PC-9 (cell line): Measurements from ENCODE around the gene LGI4. TPM values are rescaled to one million over a fixed set of nuclear protein-coding genes. Genes with fewer than 3 reads are reported as not detected.

Source experiments
- BruUV-seq: library from RNA; stranded (reverse); fragments of 400-500 nt; replicated peaks from 2 replicates; lab custom pipeline; 2021; lab: Mats Ljungman, UMichigan
- CTCF ChIA-PET: fragments of 300-600 bp; sonication (Branson Sonifier 250); formaldehyde crosslinking; loops from one replicate; lab custom pipeline; 2022; ENCODE audit warnings: antibody characterized with exemption; lab: Charles Lee
- POLR2A ChIA-PET: fragments of 300-600 bp; sonication (Branson Sonifier 250); formaldehyde crosslinking; loops from one replicate; lab custom pipeline; 2022; ENCODE audit warnings: antibody characterized with exemption; ENCODE audit not compliant: unreplicated experiment; lab: Charles Lee
- DNase-seq, 2 experiments: peaks; one replicate each; pipeline versions ENCODE4 v3.0.0 to v3.0.0-alpha.2; 2015 to 2022; ENCODE audit warnings: mixed read lengths in 1 of 2
- H2AFZ ChIP-seq: fragments of 200-600 bp; sonication (generic); 2 replicates; pipeline ENCODE4 v1.8.1; 2017; ENCODE audit warnings: antibody characterized with exemption
- H3F3A ChIP-seq: fragments of 200-600 bp; sonication (generic); 2 replicates; pipeline ENCODE4 v1.8.1; 2017; ENCODE audit warnings: antibody characterized with exemption, mild to moderate bottlenecking, low read depth; ENCODE audit not compliant: insufficient read depth
- H3K27ac ChIP-seq: fragments of 200-600 bp; sonication (generic); 2 replicates; pipeline ENCODE4 v1.6.1; 2016; ENCODE audit warnings: mixed run types
- H3K27me3 ChIP-seq: fragments of 200-600 bp; sonication (generic); 2 replicates; pipeline ENCODE4 v1.6.1; 2016; ENCODE audit warnings: low read depth, mixed run types; ENCODE audit not compliant: insufficient read depth
- H3K36me3 ChIP-seq: fragments of 200-600 bp; sonication (generic); 2 replicates; pipeline ENCODE4 v1.6.1; 2016; ENCODE audit warnings: low read depth, mixed run types
- H3K4me1 ChIP-seq: fragments of 200-600 bp; sonication (generic); replicated peaks from 2 replicates; pipeline ENCODE4 v1.6.1; 2016; ENCODE audit warnings: mixed run types; ENCODE audit not compliant: insufficient read depth
- H3K4me2 ChIP-seq: fragments of 200-600 bp; sonication (generic); 2 replicates; pipeline ENCODE4 v1.6.1; 2017; ENCODE audit warnings: mixed run types
- H3K4me3 ChIP-seq: fragments of 200-600 bp; sonication (generic); 2 replicates; pipeline ENCODE4 v1.6.1; 2016; ENCODE audit warnings: mixed run types
- H3K79me2 ChIP-seq: fragments of 200-600 bp; sonication (generic); 2 replicates; pipeline ENCODE4 v1.6.1; 2017; ENCODE audit warnings: low read depth, mixed run types
- H3K9me2 ChIP-seq: fragments of 200-600 bp; sonication (generic); 2 replicates; pipeline ENCODE4 v1.8.1; 2017; ENCODE audit warnings: mild to moderate bottlenecking; ENCODE audit not compliant: insufficient read depth
- H3K9me3 ChIP-seq: fragments of 200-600 bp; sonication (generic); 2 replicates; pipeline ENCODE4 v1.8.1; 2016; ENCODE audit warnings: low read depth; ENCODE audit not compliant: insufficient read depth
- H4K20me1 ChIP-seq: fragments of 200-600 bp; sonication (generic); 2 replicates; pipeline ENCODE4 v1.8.1; 2017; ENCODE audit not compliant: insufficient read depth
- CTCF ChIP-seq: fragments of 200-600 bp; sonication (generic); conservative IDR thresholded peaks from 2 replicates; pipeline ENCODE4 v1.6.1; 2017; ENCODE audit warnings: mixed run types, antibody characterized with exemption, mild to moderate bottlenecking, moderate library complexity
- EZH2 ChIP-seq: fragments of 200-600 bp; sonication (generic); IDR thresholded peaks from 2 replicates; pipeline ENCODE4 v1.8.0; 2017; ENCODE audit warnings: antibody characterized with exemption, low read depth
- intact Hi-C: fragments of 100-400 bp; cut with micrococcal nuclease; formaldehyde crosslinking; loops from one replicate; pipeline ENCODE4 v1.10.0; 2022; ENCODE audit not compliant: unreplicated experiment
- total RNA-seq: library from RNA; stranded (reverse); gene quantifications from 2 replicates; pipeline ENCODE4 v1.2.3, GENCODE V29; 2021

The LGI4 gene
- total RNA-seq, 1 experiment from 2014 or later: 1.2 TPM

- H3K79me2 ChIP-seq: no peaks in the 10 kb centered on the region
- no peak overlapping the region for H2AFZ ChIP-seq
- POLR2A ChIA-PET: interaction anchor here (0.6 kb wide), 1 partner anchor 12 kb away, joined by 4 read pairs; no protein-coding TSS in a partner anchor
- no peaks in the 10 kb centered on the region for H3K36me3 ChIP-seq
- H3F3A ChIP-seq: peaks cover 14% of the 10 kb centered on the region; the same call in 1 of the 2 replicates
- peaks cover 22% of the 10 kb centered on the region for H3K4me1 ChIP-seq
- no peak for TF ChIP-seq CTCF
- TF ChIP-seq EZH2: no peak
- no TSS peak for BruUV-seq
- H4K20me1 ChIP-seq: no peaks in the 10 kb centered on the region
- H3K27me3 ChIP-seq: no peaks in the 10 kb centered on the region
- H3K4me2 ChIP-seq: no peak overlapping the region
- intact Hi-C loops: no loop called here
- no peaks in the 10 kb centered on the region for H3K9me2 ChIP-seq
- no peak overlapping the region for H3K4me3 ChIP-seq
- H3K27ac ChIP-seq: no peak overlapping the region
- no peak for DNase-seq
- H3K9me3 ChIP-seq: no peaks in the 10 kb centered on the region; the same call in 1 of the 2 replicates
- CTCF ChIA-PET: no interaction called here
Measured at GRCh38 chr19:35179830-35180229, 45.0 kb upstream of the LGI4 start.

GRCh38 chr19:35178701-35179100 is 43.8 kb upstream of the LGI4 start:
- ChIA-PET POLR2A (interaction anchor here (0.6 kb wide), 1 partner anchor 15 kb away, joined by 3 read pairs; no protein-coding TSS in a partner anchor), CTCF (no interaction called here)
- no peaks in the 10 kb centered on the region for H3K79me2 ChIP-seq
- H3K27ac ChIP-seq: no peak overlapping the region
- no peak for TF ChIP-seq EZH2
- no peak for TF ChIP-seq CTCF
- H3K4me1 ChIP-seq: peaks cover 25% of the 10 kb centered on the region
- H3K9me2 ChIP-seq: no peaks in the 10 kb centered on the region
- no peaks in the 10 kb centered on the region for H3K27me3 ChIP-seq
- H3K4me2 ChIP-seq: no peak overlapping the region
- H3K36me3 ChIP-seq: no peaks in the 10 kb centered on the region
- intact Hi-C loops: no loop called here
- BruUV-seq: no TSS peak
- no peak overlapping the region for H3K4me3 ChIP-seq
- no peaks in the 10 kb centered on the region for H4K20me1 ChIP-seq
- no peaks in the 10 kb centered on the region for H3K9me3 ChIP-seq
- H3F3A ChIP-seq: peaks cover 25% of the 10 kb centered on the region
- no peak overlapping the region for H2AFZ ChIP-seq
- DNase-seq: no peak

- POLR2A ChIA-PET: no interaction called here
- peaks cover 25% of the 10 kb centered on the region for H3K4me1 ChIP-seq
- no TSS peak for BruUV-seq
- peaks cover 34% of the 10 kb centered on the region for H3F3A ChIP-seq
- CTCF ChIA-PET: interaction anchor here (0.7 kb wide), 1 partner anchor 24 kb away, joined by 3 read pairs; no protein-coding TSS in a partner anchor
- TF ChIP-seq EZH2 (no peak), CTCF (no peak)
- H3K9me3 ChIP-seq: no peaks in the 10 kb centered on the region
- no peak overlapping the region for H3K27ac ChIP-seq
- DNase-seq: no peak
- H3K27me3 ChIP-seq: no peaks in the 10 kb centered on the region
- no peaks in the 10 kb centered on the region for H3K36me3 ChIP-seq
- no peaks in the 10 kb centered on the region for H3K9me2 ChIP-seq
- intact Hi-C loops: no loop called here
- no peak overlapping the region for H3K4me2 ChIP-seq
- no peaks in the 10 kb centered on the region for H3K79me2 ChIP-seq
- no peaks in the 10 kb centered on the region for H4K20me1 ChIP-seq
- no peak overlapping the region for H3K4me3 ChIP-seq
- H2AFZ ChIP-seq: no peak overlapping the region
Measured at GRCh38 chr19:35177377-35178274, 42.8 kb upstream of the LGI4 start.
